Epithelial cell of esophagus (primary cell): ENCODE data around the gene TAC4.

Source experiments
- DNase-seq: peaks from one replicate; pipeline ENCODE4 v3.0.0; 2010; ENCODE audit warnings: low read depth
- H3K4me3 ChIP-seq: 2 replicates; pipeline ENCODE4 v1.5.1; 2011; ENCODE audit warnings: mild to moderate bottlenecking, low read length, control low read depth
- CTCF ChIP-seq: IDR thresholded peaks from 2 replicates; pipeline ENCODE4 v1.5.1; 2011; ENCODE audit warnings: low read depth, mild to moderate bottlenecking, low read length, control low read depth, inconsistent platforms; ENCODE audit not compliant: insufficient read depth; ENCODE audit errors: missing control alignments

TAC4 gene

GRCh38 chr17:49890852-49891251 lies 43.0 kb upstream of the TAC4 start:
- TF ChIP-seq CTCF = no peak
- no peak for DNase-seq
- no peak overlapping the region for H3K4me3 ChIP-seq

GRCh38 chr17:49890077-49890821 lies 42.4 kb upstream of the TAC4 start:
- no peak overlapping the region for H3K4me3 ChIP-seq
- no peak for TF ChIP-seq CTCF
- DNase-seq = no peak

- no peak overlapping the region for H3K4me3 ChIP-seq
- peak; percentile 39 for DNase-seq
- no peak for TF ChIP-seq CTCF
Measured at GRCh38 chr17:49889500-49889899, 41.6 kb upstream of the TAC4 start.

- DNase-seq = peak; percentile 37
- no peak for TF ChIP-seq CTCF
- H3K4me3 ChIP-seq = no peak overlapping the region
Measured at GRCh38 chr17:49887744-49888360, 40.0 kb upstream of the TAC4 start.

- peak; percentile 92 for DNase-seq
- no peak overlapping the region for H3K4me3 ChIP-seq
- TF ChIP-seq CTCF = no peak
Measured at GRCh38 chr17:49887086-49887743, 39.3 kb upstream of the TAC4 start.

GRCh38 chr17:49886036-49886435 lies 38.2 kb upstream of the TAC4 start:
- no peak for DNase-seq
- no peak for TF ChIP-seq CTCF
- H3K4me3 ChIP-seq = no peak overlapping the region
